HepG2 (cell line): ENCODE data around the gene EIF3L. TPM values are rescaled to one million over a fixed set of nuclear protein-coding genes. Genes with fewer than 3 reads are reported as not detected.

Source experiments
- ATF4 ChIP-seq, 2 experiments: fragments of 450-650 bp in 1 of 2; sonication (generic) in 1 of 2; formaldehyde crosslinking; IDR thresholded peaks; 2 replicates each; pipeline versions ENCODE4 v1.5.0 to v1.8.0; 2020 to 2022; ENCODE audit warnings: mild to moderate bottlenecking in 1 of 2, missing genetic modification reagents in 1 of 2
- CAMTA2 ChIP-seq: sonication (generic); formaldehyde crosslinking; IDR thresholded peaks from 2 replicates; pipeline ENCODE4 v1.4.0; 2020; ENCODE audit warnings: mild to moderate bottlenecking, missing genetic modification reagents, borderline replicate concordance
- CREBL2 ChIP-seq: sonication (generic); formaldehyde crosslinking; IDR thresholded peaks from 2 replicates; pipeline ENCODE4 v1.8.1; 2023; ENCODE audit warnings: missing genetic modification reagents, mild to moderate bottlenecking, borderline replicate concordance
- ERF ChIP-seq: IDR thresholded peaks from 2 replicates; pipeline ENCODE4 v1.6.1; 2018; ENCODE audit warnings: missing biosample characterization, missing genetic modification reagents
- ISL2 ChIP-seq: sonication (generic); formaldehyde crosslinking; IDR thresholded peaks from 2 replicates; pipeline ENCODE4 v1.5.0; 2020; ENCODE audit warnings: missing genetic modification reagents
- POGK ChIP-seq: sonication (generic); formaldehyde crosslinking; conservative IDR thresholded peaks from 2 replicates; pipeline ENCODE4 v1.8.0; 2022; ENCODE audit warnings: mild to moderate bottlenecking, moderate library complexity, missing genetic modification reagents
- RERE ChIP-seq: IDR thresholded peaks from 2 replicates; pipeline ENCODE4 v1.6.1; 2016; ENCODE audit warnings: low read depth, missing genetic modification reagents, missing compliant biosample characterization
- ZBTB26 ChIP-seq: IDR thresholded peaks from 2 replicates; pipeline ENCODE4 v1.6.1; 2016; ENCODE audit warnings: missing compliant biosample characterization, missing genetic modification reagents, borderline replicate concordance
- ZNF292 ChIP-seq: sonication (generic); formaldehyde crosslinking; IDR thresholded peaks from 2 replicates; pipeline ENCODE4 v1.8.1; 2022; ENCODE audit warnings: mild to moderate bottlenecking, low read depth, missing genetic modification reagents, borderline replicate concordance
- ZNF609 ChIP-seq: sonication (generic); formaldehyde crosslinking; IDR thresholded peaks from 2 replicates; pipeline ENCODE4 v1.4.0; 2020; ENCODE audit warnings: mild to moderate bottlenecking, missing genetic modification reagents, borderline replicate concordance
- ZNF83 ChIP-seq: sonication (generic); formaldehyde crosslinking; IDR thresholded peaks from 2 replicates; pipeline ENCODE4 v1.4.0; 2020; ENCODE audit warnings: missing genetic modification reagents, mild to moderate bottlenecking, borderline replicate concordance
- polyA plus RNA-seq, 8 experiments: library from polyadenylated mRNA; depleted of rRNA in 3 of 8; stranded (reverse) in 7 of 8; unstranded in 1 of 8; fragments of >200 nt; fragmentation: Illumina TruSeq in 4 of 8; extraction: Trizol in 4 of 8; gene quantifications; 2 replicates each; pipeline versions ENCODE4 v1.2.1 to v1.2.3, GENCODE V29; 2011 to 2016; ENCODE audit warnings: low read depth in 4 of 8, missing spikeins in 1 of 8, mixed read lengths in 1 of 8; ENCODE audit not compliant: insufficient read depth in 1 of 8
- total RNA-seq, 5 experiments: library from RNA; depleted of rRNA; stranded (reverse); fragments of >200 nt; fragmentation: Illumina TruSeq; extraction: Trizol; gene quantifications; 2 replicates each; pipeline ENCODE4 v1.2.3, GENCODE V29; 2016; ENCODE audit warnings: low read depth in 1 of 5

Gene EIF3L
- total and polyA plus RNA-seq, 2 of the 13 experiments (the other 11 are each of a cell fraction or from before 2014, with no cell fraction given), result 514 to 793 TPM

GRCh38 chr22:37804881-37805809 lies 44.1 kb upstream of the EIF3L start (continued):
- no peak for TF ChIP-seq RERE (CRISPR knock-in tag)
- TF ChIP-seq CREBL2 (CRISPR knock-in tag), result peak; percentile 87; the same call in 1 of the 2 replicates
- peak; percentile 88 for TF ChIP-seq ERF (CRISPR knock-in tag)
- peak in 1 of 2 experiments; percentile 70; a peak in 2 of 4 replicates for TF ChIP-seq ATF4 (CRISPR knock-in tag; IDR thresholded peaks at IDR 0.05)
- TF ChIP-seq CAMTA2 (CRISPR knock-in tag), result no peak
- no peak for TF ChIP-seq ZBTB26 (CRISPR knock-in tag)
- TF ChIP-seq ZNF609, result peak; percentile 36; the same call in 1 of the 2 replicates
- TF ChIP-seq ISL2 (CRISPR knock-in tag), result peak; percentile 74
- TF ChIP-seq ZNF292 (CRISPR knock-in tag), result no peak
- peak; percentile 62 for TF ChIP-seq POGK (CRISPR knock-in tag)
- no peak for TF ChIP-seq ZNF83 (CRISPR knock-in tag)
